ENCODE data around the gene STK11.

GRCh38 chr19:1218751-1219567 is 13.4 kb downstream of the STK11 start:
- TF ChIP-seq CTCF (conservative IDR thresholded peaks at IDR 0.05; ENCODE audit: low read depth in 2 of 2): no peak
- no peak for TF ChIP-seq REST (IDR thresholded peaks at IDR 0.05; ENCODE audit: unreplicated experiment)
- no peak for TF ChIP-seq EZH2 (IDR thresholded peaks at IDR 0.05; ENCODE audit: low read depth, unreplicated experiment)
- TF ChIP-seq ZNF114 (CRISPR knock-in tag; IDR thresholded peaks at IDR 0.05): no peak
- no peak for TF ChIP-seq CREB1 (CRISPR knock-in tag; IDR thresholded peaks at IDR 0.05; ENCODE audit: low read depth)
- TF ChIP-seq EZH2phosphoT487 (IDR thresholded peaks at IDR 0.05; ENCODE audit: unreplicated experiment): no peak
- TF ChIP-seq ETS1 (IDR thresholded peaks at IDR 0.05): no peak
- TF ChIP-seq POLR2AphosphoS5 (IDR thresholded peaks at IDR 0.05; ENCODE audit: low read depth): no peak
- TF ChIP-seq STAT1 (IDR thresholded peaks at IDR 0.05; ENCODE audit: unreplicated experiment): no peak

Measured in GM23338 (cell line).